Stomach (tissue), 9 donors: ENCODE results near the gene LSM11. TPM values are rescaled to one million over a fixed set of nuclear protein-coding genes. Genes with fewer than 3 reads are reported as not detected.

Source experiments
- DNase-seq, 2 donors: peaks; one replicate each; pipeline versions ENCODE4 v3.0.0 to v3.0.0-alpha.2; 2013 to 2019
- H3K27ac ChIP-seq, 5 donors: fragments of 200-600 bp in 4 of 5; sonication (generic) in 4 of 5; one replicate each; pipeline ENCODE4 v1.5.1; 2013 to 2019; ENCODE audit warnings: mild to moderate bottlenecking in 1 of 5, moderate library complexity in 1 of 5
- H3K27me3 ChIP-seq, 3 donors: fragments of 200-600 bp; sonication (generic); one replicate each; pipeline ENCODE4 v1.5.1; 2017 to 2019; ENCODE audit warnings: mixed run types in 1 of 3
- H3K36me3 ChIP-seq, 4 donors: fragments of 200-600 bp; sonication (generic); 1 replicate in 3 of 4; 2 replicates in 1 of 4; pipeline ENCODE4 v1.5.1; 2016 to 2019
- H3K4me1 ChIP-seq, 4 donors: fragments of 200-600 bp; sonication (generic); one replicate each; pipeline ENCODE4 v1.5.1; 2016 to 2019
- H3K4me3 ChIP-seq, 4 donors: fragments of 200-600 bp; sonication (generic) in 3 of 4; one replicate each; pipeline ENCODE4 v1.5.1; 2016 to 2019; ENCODE audit warnings: mild to moderate bottlenecking in 1 of 4
- H3K9me3 ChIP-seq, 4 donors: fragments of 200-600 bp; sonication (generic); one replicate each; pipeline ENCODE4 v1.5.1; 2016 to 2019
- EP300 ChIP-seq: sonication (generic); formaldehyde crosslinking; IDR thresholded peaks from one replicate; pipeline ENCODE4 v1.6.1; 2017; ENCODE audit warnings: antibody characterized with exemption
- POLR2A ChIP-seq, 4 donors: fragments of 450-650 bp; IDR thresholded peaks; one replicate each; pipeline ENCODE4 v1.6.1; 2016; ENCODE audit warnings: antibody characterized with exemption in 4 of 4, control low read depth in 2 of 4, mild to moderate bottlenecking in 1 of 4, moderate library complexity in 1 of 4
- POLR2AphosphoS5 ChIP-seq, 3 donors: sonication (generic); formaldehyde crosslinking; IDR thresholded peaks; one replicate each; pipeline ENCODE4 v1.6.1; 2016; ENCODE audit warnings: antibody characterized with exemption in 3 of 3
- WGBS, 5 donors: extraction: QIAGEN DNeasy Blood & Tissue Kit in 3 of 5; methylation state at CpG; one replicate each; pipeline versions ENCODE4 v1.1.5 to v1.1.7; 2013 to 2018; 5-methylcytosine and 5-hydroxymethylcytosine counted together
- intact Hi-C: fragments of 100-400 bp; cut with DNase I; formaldehyde crosslinking; loops from one replicate; pipeline ENCODE4 v1.15.1; 2023; ENCODE audit warnings: low total_unique reads
- polyA plus RNA-seq, 3 donors: library from polyadenylated mRNA; stranded (reverse); fragments of 200-250 nt; gene quantifications; one replicate each; pipeline ENCODE4 v1.2.3, GENCODE V29; 2013
- total RNA-seq, 5 donors: library from RNA; depleted of rRNA; stranded (reverse); fragments of >200 nt; gene quantifications; one replicate each; pipeline versions ENCODE4 v1.1.0 to v1.2.3, GENCODE V29; 2014 to 2016
- TF ChIP-seq, protein P1 (sequence below), 7 experiments: fragments of 450-650 bp in 4 of 7; fragments of 200-600 bp in 3 of 7; sonication (generic) in 3 of 7; IDR thresholded peaks; one replicate each; pipeline ENCODE4 v1.5.1; 2016 to 2019; ENCODE audit warnings: antibody characterized with exemption in 7 of 7, control low read depth in 2 of 7, mild to moderate bottlenecking in 1 of 7
- donor health status: healthy with polysubstance abuse.
- donor health status: Bipolar disorder and iron deficiency.
- donor health status: healthy.

The LSM11 gene
- total and polyA plus RNA-seq, 8 donors, result 0.46 to 10.3 (median 1.6) TPM

DNA sequence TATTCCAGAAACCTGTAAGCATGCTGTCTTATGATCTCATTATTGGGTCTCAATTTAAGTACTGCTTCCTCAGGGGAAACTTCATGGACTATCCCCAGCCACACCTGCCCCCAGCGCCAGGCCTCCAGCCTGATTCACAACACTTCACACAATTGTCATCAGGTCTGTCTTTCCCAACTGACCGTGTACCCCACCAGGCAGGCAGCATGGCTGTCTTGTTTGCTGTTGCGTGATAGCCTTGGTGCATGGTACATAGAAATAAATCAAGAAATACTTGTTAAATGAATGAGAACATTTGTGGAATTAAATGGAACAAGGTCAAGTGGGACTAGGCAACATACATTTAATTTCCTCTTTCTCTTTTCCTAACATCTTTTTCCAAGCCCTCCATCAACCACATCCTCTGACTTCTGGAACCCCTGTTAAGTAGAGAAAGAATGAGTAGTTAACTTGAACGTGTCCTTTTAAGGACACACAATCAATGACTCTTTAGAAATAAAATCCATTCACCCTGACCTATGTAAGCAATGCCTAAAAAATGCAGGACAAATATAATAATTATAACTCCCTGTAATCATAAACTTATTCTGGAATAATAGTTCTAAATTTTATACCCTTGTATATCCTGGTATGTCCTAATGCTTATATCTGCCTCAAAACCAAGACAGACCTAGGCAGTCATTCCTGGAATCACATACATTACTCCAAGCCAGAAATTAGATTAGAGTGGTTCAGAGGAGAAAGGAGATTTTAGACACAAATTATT, 29.5 kb upstream of the LSM11 start:
- Histone ChIP-seq H3K9me3 (no peaks in the 10 kb centered on the region), H3K27ac (no peak overlapping the region), H3K27me3 (no peaks in the 10 kb centered on the region), H3K4me1 (peaks cover 0 to 12% (median 5%) of the 10 kb centered on the region in 4 donors), H3K4me3 (no peak overlapping the region), H3K36me3 (no peaks in the 10 kb centered on the region)
- TF ChIP-seq, protein P1, sequence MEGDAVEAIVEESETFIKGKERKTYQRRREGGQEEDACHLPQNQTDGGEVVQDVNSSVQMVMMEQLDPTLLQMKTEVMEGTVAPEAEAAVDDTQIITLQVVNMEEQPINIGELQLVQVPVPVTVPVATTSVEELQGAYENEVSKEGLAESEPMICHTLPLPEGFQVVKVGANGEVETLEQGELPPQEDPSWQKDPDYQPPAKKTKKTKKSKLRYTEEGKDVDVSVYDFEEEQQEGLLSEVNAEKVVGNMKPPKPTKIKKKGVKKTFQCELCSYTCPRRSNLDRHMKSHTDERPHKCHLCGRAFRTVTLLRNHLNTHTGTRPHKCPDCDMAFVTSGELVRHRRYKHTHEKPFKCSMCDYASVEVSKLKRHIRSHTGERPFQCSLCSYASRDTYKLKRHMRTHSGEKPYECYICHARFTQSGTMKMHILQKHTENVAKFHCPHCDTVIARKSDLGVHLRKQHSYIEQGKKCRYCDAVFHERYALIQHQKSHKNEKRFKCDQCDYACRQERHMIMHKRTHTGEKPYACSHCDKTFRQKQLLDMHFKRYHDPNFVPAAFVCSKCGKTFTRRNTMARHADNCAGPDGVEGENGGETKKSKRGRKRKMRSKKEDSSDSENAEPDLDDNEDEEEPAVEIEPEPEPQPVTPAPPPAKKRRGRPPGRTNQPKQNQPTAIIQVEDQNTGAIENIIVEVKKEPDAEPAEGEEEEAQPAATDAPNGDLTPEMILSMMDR (IDR thresholded peaks at IDR 0.05), result no peak
- TF ChIP-seq POLR2AphosphoS5 (IDR thresholded peaks at IDR 0.05), result no peak
- no peak for TF ChIP-seq POLR2A (IDR thresholded peaks at IDR 0.05)
- TF ChIP-seq EP300, result no peak
- intact Hi-C loops, result loop anchor here (10.0 kb wide), 1 partner anchor 379 kb away; no protein-coding TSS in a partner anchor
- WGBS, 5 donors, result 81 to 88% (median 82%) methylated on average over 4 of the region's 4 CpGs
- no peak for DNase-seq

DNA sequence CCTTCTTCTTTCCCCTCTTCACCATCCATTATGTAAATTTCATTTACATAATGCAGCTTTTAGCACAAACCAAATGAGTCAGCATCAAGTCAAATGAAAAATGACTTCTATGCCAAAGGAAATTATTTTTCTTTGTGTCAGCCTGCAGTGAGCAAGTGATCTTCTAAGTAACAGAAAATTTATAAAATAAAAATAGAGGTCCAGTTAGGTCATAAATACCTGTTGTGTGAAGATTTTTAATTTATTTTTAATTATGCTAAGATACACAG, 29.0 kb upstream of the LSM11 start:
- TF ChIP-seq EP300, result no peak
- TF ChIP-seq, protein P1 (IDR thresholded peaks at IDR 0.05), result no peak
- TF ChIP-seq POLR2AphosphoS5 (IDR thresholded peaks at IDR 0.05), result no peak
- no peak for TF ChIP-seq POLR2A (IDR thresholded peaks at IDR 0.05)
- no peak for DNase-seq

DNA sequence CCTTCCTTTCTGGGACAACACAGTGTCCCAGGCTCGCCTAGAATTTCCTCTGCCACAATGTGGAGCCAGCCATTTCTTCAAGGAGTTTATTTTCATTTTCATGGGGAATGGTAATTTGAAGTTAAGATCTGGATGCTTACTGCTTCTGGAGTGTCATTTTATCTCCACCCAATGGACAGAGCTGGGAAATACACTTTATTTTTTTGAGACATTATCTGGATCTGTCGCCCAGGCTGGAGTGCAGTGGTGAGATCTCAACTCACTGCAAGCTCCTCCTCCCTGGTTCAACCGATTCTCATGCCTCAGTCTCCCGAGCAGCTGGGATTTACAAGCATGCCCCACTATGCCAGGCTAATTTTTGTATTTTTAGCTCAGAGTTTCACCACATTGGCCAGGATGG, 25.0 kb upstream of the LSM11 start:
- H3K27me3 ChIP-seq, result no peaks in the 10 kb centered on the region
- H3K9me3 ChIP-seq, result no peaks in the 10 kb centered on the region
- H3K27ac ChIP-seq, result no peak overlapping the region
- peak in 1 of 2 donors; percentile 79 for DNase-seq
- intact Hi-C loops, result loop anchor here (10.0 kb wide), 1 partner anchor 384 kb away; no protein-coding TSS in a partner anchor
- WGBS, 5 donors, result 3 to 10% (median 7%) methylated on average over 4 of the region's 4 CpGs
- no peak overlapping the region for H3K4me3 ChIP-seq
- peak in 1 of 3 donors; percentile 11 for TF ChIP-seq POLR2AphosphoS5 (IDR thresholded peaks at IDR 0.05)
- no peak for TF ChIP-seq POLR2A (IDR thresholded peaks at IDR 0.05)
- TF ChIP-seq, protein P1 (IDR thresholded peaks at IDR 0.05), result peak in 5 of 7 experiments; percentile 25 to 54 (median 30)
- H3K4me1 ChIP-seq, result peaks cover 0 to 12% (median 5%) of the 10 kb centered on the region in 4 donors
- H3K36me3 ChIP-seq, result no peaks in the 10 kb centered on the region

More for the DNA sequence above, 29.0 kb upstream of the LSM11 start:
- H3K27ac ChIP-seq, result no peak overlapping the region
- no peaks in the 10 kb centered on the region for H3K27me3 ChIP-seq
- no peaks in the 10 kb centered on the region for H3K36me3 ChIP-seq
- H3K4me3 ChIP-seq, result no peak overlapping the region
- intact Hi-C loops, result loop anchor here (10.0 kb wide), 1 partner anchor 380 kb away; no protein-coding TSS in a partner anchor
- H3K4me1 ChIP-seq, result peaks cover 0 to 12% (median 5%) of the 10 kb centered on the region in 4 donors
- no peaks in the 10 kb centered on the region for H3K9me3 ChIP-seq

DNA sequence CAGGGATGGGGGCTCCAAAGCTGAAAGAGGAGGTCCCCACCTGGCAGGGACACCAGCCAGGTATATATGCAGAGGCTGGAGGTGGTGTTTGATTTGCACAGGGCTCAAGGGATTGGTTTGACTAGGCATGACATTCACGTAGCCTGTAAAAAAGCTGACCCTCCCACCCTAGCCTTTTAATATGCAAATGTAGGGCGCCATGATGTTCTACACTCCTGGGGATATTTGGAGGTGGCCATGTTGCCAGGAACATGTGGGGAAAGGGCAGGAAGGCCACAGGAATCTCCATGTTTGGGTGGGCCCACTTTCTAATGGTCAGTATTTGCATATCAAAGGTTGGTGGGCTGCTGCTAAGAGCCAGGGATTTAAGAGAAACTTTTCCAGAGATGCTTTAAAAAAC, 24.3 kb upstream of the LSM11 start:
- Histone ChIP-seq H3K27me3 (no peaks in the 10 kb centered on the region), H3K9me3 (no peaks in the 10 kb centered on the region), H3K27ac (no peak overlapping the region), H3K4me1 (peaks cover 0 to 12% (median 5%) of the 10 kb centered on the region in 4 donors), H3K36me3 (no peaks in the 10 kb centered on the region), H3K4me3 (no peak overlapping the region)
- WGBS, 5 donors, result 87 to 95% (median 94%) methylated on average over 2 of the region's 2 CpGs
- no peak for DNase-seq
- TF ChIP-seq POLR2A (IDR thresholded peaks at IDR 0.05) (no peak), EP300 (no peak), POLR2AphosphoS5 (IDR thresholded peaks at IDR 0.05) (no peak)
- TF ChIP-seq, protein P1 (IDR thresholded peaks at IDR 0.05), result no peak
- intact Hi-C loops, result loop anchor here (10.0 kb wide), 1 partner anchor 384 kb away; no protein-coding TSS in a partner anchor
